ENCODE data around the gene E2F2. TPM values are rescaled to one million over a fixed set of nuclear protein-coding genes. Genes with fewer than 3 reads are reported as not detected.
A peak's percentile ranks its signal among the peaks of the same experiment; 100 is the strongest.

Gene E2F2
- total RNA-seq, 6 donors from 2014 or later, result 0.69 to 1.9 (median 1.1) TPM

DNA sequence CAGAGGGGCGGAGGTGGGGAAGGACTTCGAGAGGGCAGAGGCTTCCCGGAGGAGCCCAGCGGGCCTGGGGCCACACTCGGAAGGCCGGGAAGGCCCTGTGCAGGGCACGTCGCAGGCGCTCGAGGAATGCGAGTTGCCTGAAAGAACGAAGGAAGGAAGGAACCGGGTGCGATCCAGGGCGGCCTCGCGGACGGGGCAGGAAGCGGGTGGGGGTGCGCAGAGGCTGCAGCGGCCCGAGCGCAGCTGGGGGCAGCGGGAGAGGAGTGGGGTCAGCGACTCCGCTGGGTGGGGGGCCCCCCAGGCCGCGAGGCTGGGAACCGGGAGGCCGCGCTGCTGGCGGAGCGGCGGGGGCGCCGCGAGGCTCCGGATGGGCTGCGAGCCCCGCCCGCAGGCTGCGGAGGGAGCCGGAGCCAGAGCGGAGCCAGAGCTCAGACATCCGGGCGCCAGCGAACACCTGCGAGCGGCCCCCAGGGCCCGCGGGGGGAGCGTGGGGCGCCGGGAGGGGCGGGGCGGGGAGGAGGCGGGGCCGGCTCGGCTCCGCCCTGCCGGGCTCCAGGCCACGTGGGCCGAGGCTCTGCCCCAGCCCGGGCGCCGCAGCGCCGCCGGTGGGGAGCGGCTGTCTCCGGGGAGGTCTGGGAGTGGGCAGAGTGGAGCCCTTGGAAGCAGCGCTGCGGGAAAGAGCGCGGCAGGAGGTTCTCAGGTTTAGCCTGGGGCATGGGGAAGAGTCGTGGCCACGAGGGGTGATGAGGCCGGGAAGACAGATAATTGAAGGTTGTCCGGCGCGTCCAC, 23.6 kb upstream of the E2F2 start:
- peak in 1 of 4 donors; percentile 15 for TF ChIP-seq EP300 (IDR thresholded peaks at IDR 0.05)
- TF ChIP-seq, protein P1, sequence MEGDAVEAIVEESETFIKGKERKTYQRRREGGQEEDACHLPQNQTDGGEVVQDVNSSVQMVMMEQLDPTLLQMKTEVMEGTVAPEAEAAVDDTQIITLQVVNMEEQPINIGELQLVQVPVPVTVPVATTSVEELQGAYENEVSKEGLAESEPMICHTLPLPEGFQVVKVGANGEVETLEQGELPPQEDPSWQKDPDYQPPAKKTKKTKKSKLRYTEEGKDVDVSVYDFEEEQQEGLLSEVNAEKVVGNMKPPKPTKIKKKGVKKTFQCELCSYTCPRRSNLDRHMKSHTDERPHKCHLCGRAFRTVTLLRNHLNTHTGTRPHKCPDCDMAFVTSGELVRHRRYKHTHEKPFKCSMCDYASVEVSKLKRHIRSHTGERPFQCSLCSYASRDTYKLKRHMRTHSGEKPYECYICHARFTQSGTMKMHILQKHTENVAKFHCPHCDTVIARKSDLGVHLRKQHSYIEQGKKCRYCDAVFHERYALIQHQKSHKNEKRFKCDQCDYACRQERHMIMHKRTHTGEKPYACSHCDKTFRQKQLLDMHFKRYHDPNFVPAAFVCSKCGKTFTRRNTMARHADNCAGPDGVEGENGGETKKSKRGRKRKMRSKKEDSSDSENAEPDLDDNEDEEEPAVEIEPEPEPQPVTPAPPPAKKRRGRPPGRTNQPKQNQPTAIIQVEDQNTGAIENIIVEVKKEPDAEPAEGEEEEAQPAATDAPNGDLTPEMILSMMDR (IDR thresholded peaks at IDR 0.05), result peak in 3 of 6 experiments; percentile 26 to 39 (median 30)
- peak; percentile 14 to 86 (median 74) for TF ChIP-seq POLR2A (IDR thresholded peaks at IDR 0.05)
- peak; percentile 81 to 82 for TF ChIP-seq POLR2AphosphoS5 (IDR thresholded peaks at IDR 0.05)
- H3K27ac ChIP-seq, result peak overlapping the region; percentile 92 to 97 (median 94)
- DNase-seq, result peak; percentile 82 to 96
- H3K4me1 ChIP-seq, result peaks cover 22 to 66% (median 38%) of the 10 kb centered on the region in 4 donors
- no peaks in the 10 kb centered on the region for H3K9me3 ChIP-seq
- H3K27me3 ChIP-seq, result no peaks in the 10 kb centered on the region
- peak; percentile 82 to 84 for ATAC-seq (ENCODE audit: low FRiP score in 2 of 2)
- peaks cover 0 to 21% (median 0%) of the 10 kb centered on the region in 4 donors for H3K36me3 ChIP-seq
- WGBS, 2 donors, result 2 to 3% methylated on average over 24 to 40 of the region's 81 CpGs
- H3K4me3 ChIP-seq, result peak overlapping the region; percentile 27 to 68 (median 58)

GRCh38 chr1:23554127-23554480, 23.1 kb upstream of the E2F2 start:
- 20 to 23% methylated on average over 11 to 12 of the region's 12 CpGs for WGBS, 2 donors
- ATAC-seq (ENCODE audit: low FRiP score in 2 of 2) (no peak), DNase-seq (no peak)
- Histone ChIP-seq H3K36me3 (peaks cover 0 to 21% (median 0%) of the 10 kb centered on the region in 4 donors), H3K4me1 (peaks cover 26 to 64% (median 38%) of the 10 kb centered on the region in 4 donors), H3K27ac (peak overlapping the region; percentile 92 to 97 (median 94)), H3K27me3 (no peaks in the 10 kb centered on the region), H3K4me3 (peak overlapping the region; percentile 11 to 68 (median 58)), H3K9me3 (no peaks in the 10 kb centered on the region)
- no peak for TF ChIP-seq POLR2AphosphoS5 (IDR thresholded peaks at IDR 0.05)
- TF ChIP-seq, protein P1 (IDR thresholded peaks at IDR 0.05), result no peak
- no peak for TF ChIP-seq EP300 (IDR thresholded peaks at IDR 0.05)
- TF ChIP-seq POLR2A (IDR thresholded peaks at IDR 0.05), result no peak

DNA sequence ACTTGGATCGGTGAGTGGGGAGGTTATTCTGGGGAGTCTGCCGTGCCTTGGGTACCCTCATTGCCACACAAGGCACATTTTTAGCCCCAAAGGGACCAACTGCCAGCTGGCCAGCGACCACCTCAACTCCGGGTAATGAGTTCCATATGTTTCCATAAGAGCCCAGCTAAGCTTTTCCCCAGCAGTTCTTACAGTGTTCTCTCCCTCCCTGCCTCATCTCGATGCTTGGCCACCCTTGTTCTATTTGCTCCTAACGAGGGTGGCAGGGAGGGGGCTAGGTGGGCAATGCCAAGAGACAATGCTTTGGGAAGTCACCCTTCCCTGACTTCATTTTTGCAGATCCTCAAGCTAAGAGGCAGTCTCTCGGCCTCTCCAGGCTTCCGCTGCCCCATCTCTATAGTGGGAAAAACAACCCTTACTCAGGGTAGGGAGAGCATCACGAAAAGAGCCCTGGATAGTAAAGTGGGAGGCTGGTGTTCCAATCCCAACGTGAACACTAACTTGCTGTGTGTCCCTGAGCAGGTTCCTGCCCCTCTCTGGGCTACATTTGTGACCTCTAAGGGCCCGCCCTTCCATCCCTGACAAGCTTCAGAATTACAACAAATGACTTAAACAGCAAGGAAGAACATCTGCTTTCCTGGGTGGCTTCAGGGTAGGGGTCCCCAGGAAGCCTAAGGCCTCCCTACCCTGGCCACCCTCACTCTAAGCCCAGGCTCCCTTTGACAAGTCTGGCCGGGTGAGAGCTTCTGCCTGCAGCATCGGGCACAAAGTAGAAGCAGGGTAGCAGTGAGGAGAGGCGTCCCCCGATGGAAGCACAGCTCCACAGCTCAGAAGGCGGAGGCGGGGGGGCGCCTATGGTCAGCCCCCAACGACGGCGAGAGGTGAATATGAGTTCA, 22.4 kb upstream of the E2F2 start:
- DNase-seq (peak in 1 of 2 donors; percentile 56), ATAC-seq (ENCODE audit: low FRiP score in 2 of 2) (no peak)
- Histone ChIP-seq H3K36me3 (peaks cover 0 to 16% (median 0%) of the 10 kb centered on the region in 4 donors), H3K9me3 (no peaks in the 10 kb centered on the region), H3K27ac (peak overlapping the region; percentile 92 to 97 (median 94)), H3K27me3 (no peaks in the 10 kb centered on the region), H3K4me3 (peak overlapping the region in 2 of 4 donors; percentile 65 to 68), H3K4me1 (peaks cover 30 to 63% (median 41%) of the 10 kb centered on the region in 4 donors)
- no peak for TF ChIP-seq EP300 (IDR thresholded peaks at IDR 0.05)
- no peak for TF ChIP-seq POLR2AphosphoS5 (IDR thresholded peaks at IDR 0.05)
- TF ChIP-seq, protein P1 (IDR thresholded peaks at IDR 0.05), result no peak
- TF ChIP-seq POLR2A (IDR thresholded peaks at IDR 0.05), result no peak
- 73 to 86% methylated on average over 11 to 21 of the region's 21 CpGs for WGBS, 2 donors

GRCh38 chr1:23551849-23552248, 20.8 kb upstream of the E2F2 start:
- 90 to 96% methylated on average over 4 of the region's 4 CpGs for WGBS, 2 donors
- Histone ChIP-seq H3K9me3 (no peaks in the 10 kb centered on the region), H3K27ac (peak overlapping the region in 2 of 4 donors; percentile 96 to 97), H3K36me3 (peaks cover 0 to 2% (median 0%) of the 10 kb centered on the region in 4 donors), H3K4me1 (peaks cover 43 to 61% (median 51%) of the 10 kb centered on the region in 4 donors), H3K4me3 (no peak overlapping the region), H3K27me3 (no peaks in the 10 kb centered on the region)
- DNase-seq (no peak), ATAC-seq (ENCODE audit: low FRiP score in 2 of 2) (no peak)
- TF ChIP-seq POLR2A (IDR thresholded peaks at IDR 0.05), result no peak
- TF ChIP-seq POLR2AphosphoS5 (IDR thresholded peaks at IDR 0.05), result no peak
- TF ChIP-seq EP300 (IDR thresholded peaks at IDR 0.05), result no peak
- TF ChIP-seq, protein P1 (IDR thresholded peaks at IDR 0.05), result no peak
